GM12878 (cell line): ENCODE results near the gene ZNF652. TPM values are rescaled to one million over a fixed set of nuclear protein-coding genes. Genes with fewer than 3 reads are reported as not detected.

Experiments used
- ATAC-seq: fragments of 200-7000 bp; cut with Tn5 transposase; 3 replicates; pipeline ENCODE4 v1.9.1; 2020; ENCODE audit warnings: mild to moderate bottlenecking, moderate library complexity
- BruUV-seq: library from RNA; stranded (reverse); fragments of 400-500 nt; replicated peaks from 2 replicates; lab custom pipeline; 2021; lab: Mats Ljungman, UMichigan
- CTCF ChIA-PET: fragments of 300-600 bp; sonication (Branson Sonifier 250); formaldehyde crosslinking; extraction: SDS; loops from one replicate; lab custom pipeline; 2021; ENCODE audit warnings: inconsistent platforms; lab: Yijun Ruan, JAX
- POLR2A ChIA-PET: fragments of 350-600 bp; formaldehyde crosslinking; extraction: SDS; loops from one replicate; lab custom pipeline; 2021; ENCODE audit warnings: inconsistent platforms; lab: Charles Lee
- RAD21 ChIA-PET: fragments of 300-600 bp; sonication (Branson Sonifier 250); formaldehyde crosslinking; loops from one replicate; lab custom pipeline; 2023; ENCODE audit warnings: antibody characterized with exemption; ENCODE audit not compliant: unreplicated experiment; lab: Charles Lee
- SMC1A ChIA-PET: fragments of 300-600 bp; sonication (Branson Sonifier 250); formaldehyde crosslinking; loops from one replicate; lab custom pipeline; 2023; ENCODE audit not compliant: unreplicated experiment, uncharacterized antibody; lab: Charles Lee
- DNase-seq: peaks from one replicate; pipeline ENCODE4 v3.0.0-alpha.2; 2011; ENCODE audit warnings: low read depth, low spot score
- FAIRE-seq: peaks from 3 replicates; lab custom pipeline; 2011; peaks lifted over from hg19 to GRCh38; lab: Jason Lieb, UNC
- H2AFZ ChIP-seq: 2 replicates; pipeline ENCODE4 v1.6.0; 2011; ENCODE audit warnings: low read depth, low read length, control low read depth; ENCODE audit not compliant: control insufficient read depth
- H3K27ac ChIP-seq: 2 replicates; pipeline ENCODE4 v1.5.1; 2011; ENCODE audit warnings: control low read depth; ENCODE audit not compliant: control insufficient read depth, insufficient read depth
- H3K27me3 ChIP-seq, 2 experiments: replicated peaks in 1 of 2; 2 replicates each; pipeline versions ENCODE4 v1.6.0 to v1.6.1; 2011; ENCODE audit warnings: low read length in 1 of 2; ENCODE audit not compliant: control insufficient read depth in 2 of 2, insufficient read depth in 2 of 2
- H3K36me3 ChIP-seq, 2 experiments: 2 replicates each; pipeline ENCODE4 v1.5.1; 2011; ENCODE audit warnings: low read length in 1 of 2; ENCODE audit not compliant: control insufficient read depth in 2 of 2, insufficient read depth in 2 of 2
- H3K4me1 ChIP-seq: 2 replicates; pipeline ENCODE4 v1.6.1; 2011; ENCODE audit warnings: mild to moderate bottlenecking, low read length, moderate library complexity, mixed read lengths; ENCODE audit not compliant: control insufficient read depth, insufficient read depth
- H3K4me2 ChIP-seq: 2 replicates; pipeline ENCODE4 v1.6.0; 2011; ENCODE audit warnings: control low read depth; ENCODE audit not compliant: control insufficient read depth, insufficient read depth
- H3K4me3 ChIP-seq: fragments of 200-600 bp; sonication (generic); 2 replicates; pipeline ENCODE4 v1.5.1; 2016
- H3K79me2 ChIP-seq: 2 replicates; pipeline ENCODE4 v1.6.0; 2011; ENCODE audit warnings: low read length; ENCODE audit not compliant: control insufficient read depth, insufficient read depth
- H3K9ac ChIP-seq: 2 replicates; pipeline ENCODE4 v1.8.0; 2011; ENCODE audit warnings: low read length, control low read depth, mixed read lengths; ENCODE audit not compliant: control insufficient read depth, insufficient read depth
- H3K9me3 ChIP-seq: replicated peaks from 3 replicates; pipeline ENCODE4 v1.5.1; 2011; ENCODE audit warnings: mild to moderate bottlenecking, low read length; ENCODE audit not compliant: control insufficient read depth, insufficient read depth
- H4K20me1 ChIP-seq: 2 replicates; pipeline ENCODE4 v1.6.0; 2011; ENCODE audit not compliant: control insufficient read depth, insufficient read depth
- CBX3 ChIP-seq: fragments of 200-600 bp; sonication (generic); IDR thresholded peaks from 2 replicates; pipeline ENCODE4 v1.6.1; 2016; ENCODE audit warnings: low read depth, borderline replicate concordance
- CHD1 ChIP-seq: IDR thresholded peaks from 2 replicates; pipeline ENCODE4 v1.6.1; 2012; ENCODE audit warnings: low read depth, low read length, improper control_type of control experiment
- E2F8 ChIP-seq: fragments of 450-650 bp; IDR thresholded peaks from 2 replicates; pipeline ENCODE4 v1.6.1; 2018; ENCODE audit warnings: mild to moderate bottlenecking, low read depth, moderate library complexity; ENCODE audit not compliant: partially characterized antibody
- ESRRA ChIP-seq: IDR thresholded peaks from 2 replicates; pipeline ENCODE4 v1.6.1; 2012; ENCODE audit warnings: mild to moderate bottlenecking, low read length, improper control_type of control experiment
- MYC ChIP-seq: IDR thresholded peaks from 2 replicates; pipeline ENCODE4 v1.6.1; 2011; ENCODE audit warnings: mild to moderate bottlenecking, low read length, moderate library complexity, inconsistent platforms; ENCODE audit not compliant: insufficient read depth, insufficient replicate concordance, insufficient read length, severe bottlenecking
- NFIC ChIP-seq: IDR thresholded peaks from 2 replicates; pipeline ENCODE4 v1.6.1; 2012; ENCODE audit warnings: low read depth, mild to moderate bottlenecking, inconsistent platforms, low read length, moderate library complexity
- POLR2AphosphoS5 ChIP-seq: IDR thresholded peaks from 2 replicates; pipeline ENCODE4 v1.6.1; 2011; ENCODE audit warnings: mild to moderate bottlenecking, low read length, inconsistent platforms
- RELB ChIP-seq: fragments of 450-650 bp; IDR thresholded peaks from 2 replicates; pipeline ENCODE4 v1.6.1; 2017; ENCODE audit warnings: low read depth, mild to moderate bottlenecking, moderate library complexity
- SRF ChIP-seq, 2 experiments: IDR thresholded peaks; 2 replicates each; pipeline ENCODE4 v1.6.1; 2011; ENCODE audit warnings: low read depth in 2 of 2, low read length in 2 of 2, mild to moderate bottlenecking in 1 of 2, moderate library complexity in 1 of 2
- YY1 ChIP-seq: IDR thresholded peaks from 2 replicates; pipeline ENCODE4 v1.6.1; 2011; ENCODE audit warnings: low read depth, mild to moderate bottlenecking, low read length
- WGBS: methylation state at CpG from one replicate; pipeline ENCODE4 v1.1.6; 2016; ENCODE audit warnings: low lambda C conversion rate; ENCODE audit not compliant: insufficient replicate concordance, insufficient coverage; ENCODE audit errors: missing lambda C conversion rate; 5-methylcytosine and 5-hydroxymethylcytosine counted together
- in situ Hi-C: fragments of 300-500 bp; cut with MboI; formaldehyde crosslinking; loops from 9 replicates; pipeline ENCODE4 v1.14.3; 2018; ENCODE audit warnings: mixed read lengths
- intact Hi-C: fragments of 100-400 bp; cut with micrococcal nuclease; formaldehyde crosslinking; loops from one replicate; pipeline ENCODE4 v1.14.2; 2022; ENCODE audit not compliant: unreplicated experiment
- polyA plus RNA-seq, 11 experiments: library from polyadenylated mRNA; depleted of rRNA in 4 of 11; unstranded in 6 of 11; stranded (reverse) in 5 of 11; fragments of >200 nt; fragmentation: Nextera tagmentation in 4 of 11; fragmentation: Illumina TruSeq in 1 of 11; extraction: Ambion mirVana in 4 of 11; extraction: Trizol in 1 of 11; gene quantifications; 1 replicate in 1 of 11; 2 replicates in 10 of 11; pipeline versions ENCODE4 v1.2.1 to v1.2.3, GENCODE V29; 2011 to 2016; ENCODE audit warnings: inconsistent platforms in 2 of 11, missing spikeins in 2 of 11, low read depth in 1 of 11
- total RNA-seq, 4 experiments: library from RNA; depleted of rRNA in 3 of 4; stranded (reverse); fragments of >200 nt in 3 of 4; fragmentation: Illumina TruSeq in 1 of 4; extraction: Trizol in 1 of 4; gene quantifications; 2 replicates each; pipeline versions ENCODE4 v1.2.1 to v1.2.3, GENCODE V29; 2013 to 2021
- TF ChIP-seq, protein P1 (sequence below): fragments of 450-650 bp; IDR thresholded peaks from 2 replicates; pipeline ENCODE4 v1.6.1; 2016; ENCODE audit warnings: mild to moderate bottlenecking

The ZNF652 gene
- total and polyA plus RNA-seq, 10 of the 15 experiments (the other 5 are each of a cell fraction or from before 2014, with no cell fraction given) = 3.4 to 13.1 (median 8.7) TPM

GRCh38 chr17:49406421-49407061, 44.5 kb upstream of the ZNF652 start:
- Histone ChIP-seq H2AFZ (no peak overlapping the region), H3K36me3 (peaks cover 31 to 36% of the 10 kb centered on the region in 2 experiments), H3K9me3 (no peaks in the 10 kb centered on the region), H4K20me1 (no peaks in the 10 kb centered on the region), H3K79me2 (no peaks in the 10 kb centered on the region), H3K4me3 (no peak overlapping the region), H3K27ac (no peak overlapping the region), H3K9ac (no peak overlapping the region), H3K4me2 (no peak overlapping the region), H3K4me1 (peaks cover 10% of the 10 kb centered on the region), H3K27me3 (no peaks in the 10 kb centered on the region)
- in situ Hi-C loops (loop anchor here (5.0 to 10.0 kb wide), 2 partner anchors 148 to 291 kb away; no protein-coding TSS in a partner anchor), intact Hi-C loops (no loop called here)
- FAIRE-seq (no peak), DNase-seq (no peak), ATAC-seq (no peak)
- RAD21 ChIA-PET = no interaction called here
- TF ChIP-seq E2F8 (no peak), CBX3 (no peak), SRF (IDR thresholded peaks at IDR 0.05; ENCODE audit: low read depth in 2 of 2, low read length in 2 of 2) (no peak), MYC (no peak), NFIC (no peak), ESRRA (no peak), POLR2AphosphoS5 (no peak), YY1 (no peak), CHD1 (no peak), RELB (no peak)
- TF ChIP-seq, protein P1, sequence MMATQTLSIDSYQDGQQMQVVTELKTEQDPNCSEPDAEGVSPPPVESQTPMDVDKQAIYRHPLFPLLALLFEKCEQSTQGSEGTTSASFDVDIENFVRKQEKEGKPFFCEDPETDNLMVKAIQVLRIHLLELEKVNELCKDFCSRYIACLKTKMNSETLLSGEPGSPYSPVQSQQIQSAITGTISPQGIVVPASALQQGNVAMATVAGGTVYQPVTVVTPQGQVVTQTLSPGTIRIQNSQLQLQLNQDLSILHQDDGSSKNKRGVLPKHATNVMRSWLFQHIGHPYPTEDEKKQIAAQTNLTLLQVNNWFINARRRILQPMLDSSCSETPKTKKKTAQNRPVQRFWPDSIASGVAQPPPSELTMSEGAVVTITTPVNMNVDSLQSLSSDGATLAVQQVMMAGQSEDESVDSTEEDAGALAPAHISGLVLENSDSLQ = no peak
- CTCF ChIA-PET = interaction anchor here (1.3 to 6.6 kb wide), 7 partner anchors 9 to 290 kb away, joined by 3 to 119 read pairs (median 4); no protein-coding TSS in a partner anchor
- 92% methylated on average over 9 of the region's 9 CpGs for WGBS
- BruUV-seq = no TSS peak
- SMC1A ChIA-PET = interaction anchor here (2.3 kb wide), 1 partner anchor 150 kb away, joined by 21 read pairs; no protein-coding TSS in a partner anchor
- POLR2A ChIA-PET = no interaction called here
